GM18505 (cell line): ENCODE results near the gene COQ2.

Source experiments
- ATAC-seq: cut with Tn5 transposase; IDR thresholded peaks from one replicate; pipeline ENCODE4 v1.9.1; 2021; ENCODE audit not compliant: unreplicated experiment
- POLR2A ChIP-seq: IDR thresholded peaks from 4 replicates; pipeline ENCODE4 v1.6.1; 2011; ENCODE audit warnings: borderline replicate concordance; ENCODE audit not compliant: insufficient read depth, insufficient read length; ENCODE audit errors: extremely low read depth

Gene COQ2

GRCh38 chr4:83272900-83273299, 11.7 kb downstream of the COQ2 start:
- TF ChIP-seq POLR2A: no peak
- ATAC-seq: peak; percentile 81

- TF ChIP-seq POLR2A: no peak
- ATAC-seq: no peak
These were observed 15.3 kb downstream of the COQ2 start for GRCh38 chr4:83269256-83269655.

- no peak for ATAC-seq
- no peak for TF ChIP-seq POLR2A
These were observed 16.1 kb downstream of the COQ2 start for GRCh38 chr4:83268491-83268890.

GRCh38 chr4:83267830-83268475, 16.6 kb downstream of the COQ2 start:
- ATAC-seq: no peak
- no peak for TF ChIP-seq POLR2A

GRCh38 chr4:83267121-83267829, 17.3 kb downstream of the COQ2 start:
- no peak for ATAC-seq
- no peak for TF ChIP-seq POLR2A

- TF ChIP-seq POLR2A: no peak
- ATAC-seq: peak; percentile 61
These were observed 17.9 kb downstream of the COQ2 start for GRCh38 chr4:83266689-83267088.

GRCh38 chr4:83263106-83263505, 21.5 kb downstream of the COQ2 start:
- no peak for ATAC-seq
- no peak for TF ChIP-seq POLR2A

- no peak for ATAC-seq
- TF ChIP-seq POLR2A: no peak
These were observed 21.9 kb downstream of the COQ2 start for GRCh38 chr4:83262682-83263081.

GRCh38 chr4:83261307-83261706, 23.3 kb downstream of the COQ2 start:
- no peak for TF ChIP-seq POLR2A
- no peak for ATAC-seq

GRCh38 chr4:83259586-83259985, 25.0 kb downstream of the COQ2 start:
- no peak for TF ChIP-seq POLR2A
- no peak for ATAC-seq

GRCh38 chr4:83258461-83258860, 26.1 kb downstream of the COQ2 start:
- TF ChIP-seq POLR2A: no peak
- no peak for ATAC-seq

- TF ChIP-seq POLR2A: no peak
- ATAC-seq: no peak
These were observed 26.8 kb downstream of the COQ2 start for GRCh38 chr4:83257811-83258210.

- no peak for ATAC-seq
- no peak for TF ChIP-seq POLR2A
These were observed 29.0 kb downstream of the COQ2 start for GRCh38 chr4:83255584-83255983.

- no peak for ATAC-seq
- TF ChIP-seq POLR2A: no peak
These were observed 31.7 kb downstream of the COQ2 start for GRCh38 chr4:83252782-83253405.
